GM15510 (cell line): ENCODE data around the gene AANAT.

Source experiments
- POLR2A ChIP-seq: IDR thresholded peaks from 3 replicates; pipeline ENCODE4 v1.6.1; 2011; ENCODE audit warnings: borderline replicate concordance; ENCODE audit not compliant: insufficient read length; ENCODE audit errors: extremely low read depth

The AANAT gene

DNA sequence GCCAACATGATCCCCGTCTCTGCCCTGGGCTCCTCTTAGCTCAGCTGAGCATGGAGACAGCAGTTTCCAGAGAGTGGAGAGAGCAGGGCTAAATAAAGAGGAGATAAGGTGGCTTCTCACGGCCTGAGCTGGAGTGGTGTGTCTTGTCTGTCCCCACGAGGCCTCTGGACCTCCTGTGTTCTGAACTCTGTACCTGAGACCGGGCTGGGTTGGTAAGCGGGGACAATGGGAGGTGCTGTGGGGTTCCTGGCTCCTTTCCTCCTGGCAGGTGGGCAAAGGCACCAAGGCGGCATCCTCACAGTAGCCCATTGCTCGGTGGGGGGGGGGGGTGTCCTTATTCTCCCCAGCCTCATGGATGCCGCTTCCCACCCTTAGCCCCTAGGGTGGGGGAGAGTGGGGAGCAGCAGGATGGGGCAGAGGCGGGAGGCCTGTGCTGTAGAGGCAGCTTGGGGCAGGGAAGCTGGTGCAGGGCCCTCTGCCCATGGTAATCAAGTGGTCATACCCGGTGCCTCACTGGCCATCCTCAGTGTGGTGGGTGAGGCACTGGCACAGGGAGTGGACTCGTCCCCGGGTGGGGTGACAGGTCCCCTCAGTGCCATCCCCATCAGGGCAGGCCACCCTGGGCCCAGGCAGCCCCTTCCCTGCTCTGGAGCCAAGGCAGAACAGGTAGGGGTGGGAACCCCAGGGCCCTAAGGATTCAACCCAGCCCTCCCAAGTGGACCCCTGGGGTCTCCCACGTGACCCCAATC is 2.8 kb downstream of the AANAT start:
- TF ChIP-seq POLR2A = no peak

GRCh38 chr17:76471498-76472257 is 4.3 kb downstream of the AANAT start:
- no peak for TF ChIP-seq POLR2A

- TF ChIP-seq POLR2A = no peak
These were observed 4.8 kb downstream of the AANAT start for GRCh38 chr17:76472258-76472645.

GRCh38 chr17:76472726-76473125 is 5.3 kb downstream of the AANAT start:
- no peak for TF ChIP-seq POLR2A

DNA sequence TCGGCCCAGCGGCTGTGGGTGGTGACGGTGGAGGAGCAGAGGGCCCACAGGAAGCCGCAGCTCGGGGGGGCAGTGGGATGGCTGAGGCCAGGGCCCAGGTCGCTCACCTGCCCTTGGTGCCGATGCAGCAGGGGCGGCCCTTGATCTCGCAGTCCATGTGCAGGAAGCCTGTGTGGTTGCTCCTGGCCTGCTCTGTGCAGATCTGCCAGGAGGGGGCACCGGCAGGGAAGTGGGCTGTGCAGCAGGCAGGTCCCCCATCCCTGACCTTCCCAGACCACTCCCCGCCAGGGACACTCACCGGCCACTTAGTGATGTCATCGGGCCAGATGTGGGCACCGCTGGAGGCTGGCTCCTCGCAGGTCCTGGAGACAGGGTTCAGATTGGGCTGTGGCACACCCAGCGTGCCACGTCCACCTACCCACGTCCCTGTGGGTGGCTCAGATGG is 6.2 kb downstream of the AANAT start:
- TF ChIP-seq POLR2A = no peak

DNA sequence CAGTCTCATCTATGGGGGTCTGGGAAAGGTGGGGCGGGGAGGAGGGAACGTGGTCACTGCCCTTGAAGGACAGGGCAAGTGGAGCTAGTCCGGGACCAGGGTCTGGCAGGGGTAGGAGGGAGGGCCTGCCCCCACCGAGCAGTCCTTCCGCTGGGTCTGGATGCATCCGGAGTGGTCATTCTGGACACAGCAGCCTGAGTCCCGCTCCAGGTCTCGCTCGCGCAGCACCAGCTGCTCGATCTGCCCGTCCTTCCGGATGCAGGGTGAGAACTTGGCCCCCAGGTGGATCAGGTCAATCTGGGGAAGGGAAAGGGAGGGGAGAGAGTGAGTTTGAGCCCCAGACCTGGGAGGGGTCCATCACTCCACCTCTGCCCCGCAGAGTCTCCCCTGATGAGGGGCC is 6.8 kb downstream of the AANAT start:
- TF ChIP-seq POLR2A = no peak

DNA sequence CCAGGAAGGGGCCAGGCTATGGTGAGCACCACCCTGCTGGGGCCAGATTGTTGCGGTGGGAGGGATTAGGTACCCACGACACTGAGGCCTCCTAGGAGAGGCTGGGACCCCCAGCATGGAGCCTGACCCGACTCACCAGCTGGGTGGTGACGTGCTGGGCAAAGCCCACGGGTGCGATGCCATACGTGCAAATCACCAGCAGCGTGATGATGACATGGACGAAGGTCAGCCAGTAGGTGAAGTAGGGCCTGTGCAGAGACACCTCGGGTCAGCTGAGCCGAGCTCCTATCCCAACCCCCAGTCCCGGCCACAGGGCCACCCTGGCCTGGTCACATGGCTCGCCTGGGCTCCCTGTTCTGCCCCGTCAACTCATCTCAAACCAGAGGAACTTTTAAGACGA is 7.5 kb downstream of the AANAT start:
- TF ChIP-seq POLR2A = no peak

DNA sequence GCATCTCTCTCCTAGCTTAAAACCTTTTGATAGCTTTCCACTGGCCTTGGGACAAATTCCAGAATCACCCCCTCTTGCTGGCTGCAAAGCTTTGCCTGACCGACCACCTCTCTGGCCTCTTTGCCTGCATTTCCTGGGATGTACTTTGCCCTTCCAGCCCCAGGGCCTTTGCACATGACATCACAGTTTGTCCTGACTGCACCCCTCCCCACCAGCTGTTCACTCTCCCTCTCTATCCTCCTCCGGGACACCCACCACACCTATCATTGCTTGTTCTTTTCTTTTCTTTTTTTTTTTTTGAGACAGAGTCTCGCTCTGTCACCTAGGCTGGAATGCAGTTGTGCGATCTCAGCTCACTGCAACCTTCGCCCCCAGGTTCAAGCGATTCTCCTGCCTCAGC is 7.9 kb downstream of the AANAT start:
- TF ChIP-seq POLR2A = no peak

GRCh38 chr17:76476736-76477135 is 9.3 kb downstream of the AANAT start:
- no peak for TF ChIP-seq POLR2A

GRCh38 chr17:76477576-76477975 is 10.2 kb downstream of the AANAT start:
- TF ChIP-seq POLR2A = no peak

DNA sequence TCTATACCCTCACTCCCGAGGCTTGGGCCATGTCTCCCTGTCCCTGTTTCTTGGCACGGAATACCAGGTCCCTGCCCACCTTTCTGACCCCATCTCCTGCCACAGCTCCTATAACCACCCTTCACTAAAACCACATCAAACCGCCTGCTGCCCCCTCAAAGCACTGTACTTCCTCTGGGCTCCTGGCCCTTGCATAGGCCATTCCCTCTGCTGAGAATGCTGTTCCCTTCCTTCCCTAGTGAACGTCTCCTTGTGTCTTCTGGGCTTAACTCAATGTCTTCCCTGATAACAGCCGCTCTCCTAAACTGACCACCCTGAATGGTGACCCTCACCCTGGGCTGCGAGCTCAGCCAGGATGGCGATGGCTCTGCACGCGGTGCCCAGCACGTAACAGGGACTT is 10.7 kb downstream of the AANAT start:
- TF ChIP-seq POLR2A = no peak

DNA sequence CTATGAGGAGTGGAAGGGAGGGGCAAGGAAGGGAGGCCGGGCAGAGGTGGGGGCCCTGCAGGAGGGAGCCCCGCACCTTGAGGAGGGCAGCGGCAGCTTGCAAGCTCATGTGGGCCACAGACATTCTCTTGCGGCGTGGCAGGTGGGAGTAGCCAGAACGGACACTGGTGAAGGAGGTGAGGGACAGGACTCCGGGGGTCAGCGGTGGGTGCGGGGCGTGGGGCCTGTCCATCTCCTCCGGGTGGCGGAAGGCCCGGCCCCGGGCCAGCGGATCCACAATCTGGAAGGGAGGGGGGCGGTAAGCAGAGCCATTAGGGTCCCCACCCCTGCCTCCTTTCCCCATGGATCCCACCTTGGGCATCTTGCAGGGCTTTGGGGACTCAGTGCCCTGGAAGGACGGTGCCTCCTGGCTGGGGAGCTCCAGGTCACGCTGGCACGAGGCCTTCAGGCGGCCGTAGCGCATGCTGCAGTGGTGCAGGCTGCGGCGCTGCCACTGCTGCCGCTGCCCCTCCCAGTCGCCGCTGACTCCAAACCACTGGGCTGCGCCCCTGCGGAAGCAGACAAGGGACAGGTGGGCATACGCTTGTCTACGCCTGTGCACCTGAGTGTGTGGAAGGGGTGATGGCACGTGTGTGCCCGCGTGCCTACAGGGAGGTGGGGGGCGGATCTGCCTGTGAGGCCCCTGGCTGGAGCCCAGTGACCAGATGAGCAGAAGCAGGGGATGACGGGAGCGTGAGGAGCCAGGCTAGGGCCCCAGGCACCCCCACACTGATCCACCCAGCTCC is 11.5 kb downstream of the AANAT start:
- TF ChIP-seq POLR2A = no peak

DNA sequence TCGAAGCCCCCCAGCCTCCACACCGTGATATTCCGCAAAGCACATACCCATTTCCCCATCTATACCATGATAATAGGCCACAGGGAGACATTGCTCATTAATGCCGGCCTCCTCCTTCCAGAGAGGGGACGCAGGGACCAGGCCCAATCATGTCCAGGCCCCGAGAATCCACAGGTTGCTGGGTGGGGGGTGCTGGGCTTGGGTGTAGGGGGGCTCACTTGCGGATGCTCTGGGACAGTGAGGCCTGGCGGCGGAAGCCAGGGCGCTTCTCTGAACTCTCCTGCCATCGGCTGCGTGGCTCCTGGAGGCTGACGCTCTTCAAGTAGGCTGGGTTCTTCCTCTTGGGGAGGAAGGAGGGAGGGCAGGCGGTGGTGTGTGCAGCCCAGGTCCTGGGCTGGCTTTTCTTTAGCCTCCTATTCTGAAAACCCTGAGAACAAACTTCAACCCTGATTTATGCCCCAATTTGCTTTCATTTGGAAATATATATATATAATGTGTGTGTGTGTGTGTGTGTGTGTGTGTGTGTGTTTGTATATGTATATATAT is 12.2 kb downstream of the AANAT start:
- no peak for TF ChIP-seq POLR2A

DNA sequence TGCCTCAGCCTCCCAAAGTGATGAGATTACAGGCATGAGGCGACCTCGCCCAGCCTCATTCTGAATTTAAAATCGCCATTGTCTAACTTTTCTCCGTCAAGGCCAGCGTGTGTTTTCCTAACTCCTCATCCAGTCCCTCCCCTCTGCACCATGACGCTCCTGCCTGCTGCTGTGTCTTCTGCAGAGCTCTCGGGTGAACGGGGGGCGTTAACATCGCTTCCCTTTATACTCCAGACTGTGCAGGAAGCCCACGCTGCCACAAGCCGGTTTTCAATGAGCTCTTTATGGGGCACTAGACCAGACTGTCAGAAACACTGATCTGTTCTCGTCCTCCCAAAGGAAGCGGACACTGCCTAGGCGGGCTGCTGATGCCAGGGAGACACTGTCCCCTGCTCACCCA is 13.2 kb downstream of the AANAT start:
- TF ChIP-seq POLR2A = no peak

DNA sequence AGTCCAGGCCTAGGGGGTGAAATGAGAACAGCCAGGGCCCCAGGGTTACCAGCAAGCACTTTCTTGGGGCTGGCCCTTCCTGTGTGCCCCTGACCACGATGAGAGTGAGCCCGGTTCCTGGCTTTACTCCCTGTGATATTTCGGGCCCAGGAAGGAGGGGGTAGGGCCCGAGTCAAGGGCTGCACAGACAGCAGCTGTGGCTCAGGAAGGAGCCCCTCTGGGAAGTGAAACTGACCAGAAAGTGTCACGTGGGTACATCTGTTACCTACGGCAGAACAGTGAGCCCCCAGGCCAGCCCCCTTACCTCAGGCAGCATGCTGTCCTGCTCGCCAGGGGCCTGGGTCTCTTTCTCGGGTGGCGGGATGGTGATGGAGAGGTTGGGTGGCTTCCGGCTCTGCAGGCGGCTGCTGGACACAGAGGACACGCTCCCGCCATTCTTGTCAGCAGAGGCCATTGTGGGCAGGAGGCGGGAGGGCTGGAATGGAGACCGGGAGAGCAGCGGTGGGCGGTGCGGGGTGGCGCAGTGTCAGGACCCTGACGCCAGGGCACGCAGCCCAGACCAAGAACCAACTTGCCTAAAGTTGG is 13.8 kb downstream of the AANAT start:
- peak; percentile 43 for TF ChIP-seq POLR2A
